HG02571 (cell line): ENCODE results near the gene FSTL4.

Source experiments
- ATAC-seq: cut with Tn5 transposase; IDR thresholded peaks from one replicate; pipeline ENCODE4 v1.9.1; 2021; ENCODE audit warnings: mild to moderate bottlenecking, moderate library complexity; ENCODE audit not compliant: unreplicated experiment

The FSTL4 gene

GRCh38 chr5:133155326-133155969 is 456.9 kb downstream of the FSTL4 start:
- no peak for ATAC-seq

- no peak for ATAC-seq
These were observed 457.9 kb downstream of the FSTL4 start for GRCh38 chr5:133154274-133155075.

- no peak for ATAC-seq
These were observed 461.3 kb downstream of the FSTL4 start for GRCh38 chr5:133150909-133151544.

- ATAC-seq: no peak
These were observed 463.0 kb downstream of the FSTL4 start for GRCh38 chr5:133149345-133149744.

GRCh38 chr5:133147815-133148567 is 464.4 kb downstream of the FSTL4 start:
- ATAC-seq: no peak

GRCh38 chr5:133147411-133147810 is 464.9 kb downstream of the FSTL4 start:
- ATAC-seq: no peak
